AG10803 (cell line): ENCODE measurements around the gene PHACTR4.

Experiments used
- DNase-seq: peaks from one replicate; pipeline ENCODE4 v3.0.0; 2010; ENCODE audit warnings: low read depth
- H3K4me3 ChIP-seq: 2 replicates; pipeline ENCODE4 v1.5.1; 2011; ENCODE audit warnings: mild to moderate bottlenecking, low read length, control low read depth
- CTCF ChIP-seq: conservative IDR thresholded peaks from 2 replicates; pipeline ENCODE4 v1.5.1; 2011; ENCODE audit warnings: mild to moderate bottlenecking, low read length, control low read depth, inconsistent platforms

PHACTR4 gene

GRCh38 chr1:28449904-28450303, 80.4 kb downstream of the PHACTR4 start:
- no peak overlapping the region for H3K4me3 ChIP-seq
- DNase-seq = no peak
- TF ChIP-seq CTCF = no peak

GRCh38 chr1:28450561-28450960, 81.0 kb downstream of the PHACTR4 start:
- DNase-seq = no peak
- TF ChIP-seq CTCF = no peak
- no peak overlapping the region for H3K4me3 ChIP-seq

GRCh38 chr1:28451011-28451410, 81.5 kb downstream of the PHACTR4 start:
- no peak for DNase-seq
- H3K4me3 ChIP-seq = no peak overlapping the region
- no peak for TF ChIP-seq CTCF

- peak; percentile 65 for DNase-seq
- TF ChIP-seq CTCF = no peak
- no peak overlapping the region for H3K4me3 ChIP-seq
Measured at GRCh38 chr1:28456078-28456477, 86.5 kb downstream of the PHACTR4 start.

GRCh38 chr1:28457678-28458077, 88.1 kb downstream of the PHACTR4 start:
- DNase-seq = no peak
- TF ChIP-seq CTCF = no peak
- H3K4me3 ChIP-seq = no peak overlapping the region

- no peak for TF ChIP-seq CTCF
- no peak for DNase-seq
- H3K4me3 ChIP-seq = no peak overlapping the region
Measured at GRCh38 chr1:28458237-28459228, 89.0 kb downstream of the PHACTR4 start.

- no peak overlapping the region for H3K4me3 ChIP-seq
- no peak for DNase-seq
- TF ChIP-seq CTCF = no peak
Measured at GRCh38 chr1:28466226-28466778, 96.8 kb downstream of the PHACTR4 start.
